Upper lobe of left lung (tissue), 4 donors: ENCODE results near the gene PAN2.

Source experiments
- EP300 ChIP-seq, 4 donors: sonication (generic); formaldehyde crosslinking; IDR thresholded peaks; one replicate each; pipeline ENCODE4 v1.5.1; 2017; ENCODE audit warnings: antibody characterized with exemption in 4 of 4, control low read depth in 2 of 4
- POLR2A ChIP-seq, 4 donors: fragments of 450-650 bp; IDR thresholded peaks; one replicate each; pipeline ENCODE4 v1.5.1; 2016 to 2017; ENCODE audit warnings: antibody characterized with exemption in 4 of 4, mild to moderate bottlenecking in 2 of 4
- POLR2AphosphoS5 ChIP-seq, 2 donors: sonication (generic); formaldehyde crosslinking; IDR thresholded peaks; one replicate each; pipeline ENCODE4 v1.5.1; 2017; ENCODE audit warnings: antibody characterized with exemption in 2 of 2
- TF ChIP-seq, protein P1 (sequence below), 6 experiments: fragments of 450-650 bp in 4 of 6; fragments of 200-600 bp in 2 of 6; sonication (generic) in 2 of 6; IDR thresholded peaks; one replicate each; pipeline ENCODE4 v1.5.1; 2016 to 2019; ENCODE audit warnings: antibody characterized with exemption in 6 of 6

DNA sequence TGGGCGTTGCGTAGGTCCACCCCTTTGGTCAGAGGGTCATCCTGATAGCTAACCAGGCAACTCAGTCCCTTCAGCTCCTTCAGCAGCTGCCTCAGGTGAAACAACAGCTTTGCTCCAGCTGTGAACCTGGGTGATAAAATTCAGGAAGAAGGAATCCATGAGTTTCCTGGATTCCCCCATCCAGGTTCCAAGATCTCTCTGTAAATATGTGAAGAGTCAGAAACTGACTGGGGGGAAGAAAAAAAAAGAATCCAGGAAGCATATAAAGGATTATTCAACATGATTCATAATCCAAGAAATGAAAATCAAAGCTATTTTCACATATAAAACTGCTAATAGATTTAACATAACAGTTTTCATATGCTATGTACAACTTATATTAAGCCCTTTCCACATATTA, 17.5 kb upstream of the PAN2 start:
- TF ChIP-seq, protein P1, sequence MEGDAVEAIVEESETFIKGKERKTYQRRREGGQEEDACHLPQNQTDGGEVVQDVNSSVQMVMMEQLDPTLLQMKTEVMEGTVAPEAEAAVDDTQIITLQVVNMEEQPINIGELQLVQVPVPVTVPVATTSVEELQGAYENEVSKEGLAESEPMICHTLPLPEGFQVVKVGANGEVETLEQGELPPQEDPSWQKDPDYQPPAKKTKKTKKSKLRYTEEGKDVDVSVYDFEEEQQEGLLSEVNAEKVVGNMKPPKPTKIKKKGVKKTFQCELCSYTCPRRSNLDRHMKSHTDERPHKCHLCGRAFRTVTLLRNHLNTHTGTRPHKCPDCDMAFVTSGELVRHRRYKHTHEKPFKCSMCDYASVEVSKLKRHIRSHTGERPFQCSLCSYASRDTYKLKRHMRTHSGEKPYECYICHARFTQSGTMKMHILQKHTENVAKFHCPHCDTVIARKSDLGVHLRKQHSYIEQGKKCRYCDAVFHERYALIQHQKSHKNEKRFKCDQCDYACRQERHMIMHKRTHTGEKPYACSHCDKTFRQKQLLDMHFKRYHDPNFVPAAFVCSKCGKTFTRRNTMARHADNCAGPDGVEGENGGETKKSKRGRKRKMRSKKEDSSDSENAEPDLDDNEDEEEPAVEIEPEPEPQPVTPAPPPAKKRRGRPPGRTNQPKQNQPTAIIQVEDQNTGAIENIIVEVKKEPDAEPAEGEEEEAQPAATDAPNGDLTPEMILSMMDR (IDR thresholded peaks at IDR 0.05), result no peak
- TF ChIP-seq POLR2A (IDR thresholded peaks at IDR 0.05) (no peak), EP300 (IDR thresholded peaks at IDR 0.05) (no peak), POLR2AphosphoS5 (IDR thresholded peaks at IDR 0.05) (no peak)
